GM20000 (cell line): Measurements from ENCODE around the gene ANAPC4.

ENCODE experiments used
- DNase-seq: peaks from one replicate; pipeline ENCODE4 v3.0.0; 2012; ENCODE audit warnings: low spot score
- TF ChIP-seq, protein P1 (sequence below): IDR thresholded peaks from 2 replicates; pipeline ENCODE4 v1.5.1; 2012; ENCODE audit warnings: mild to moderate bottlenecking, control low read depth; ENCODE audit errors: extremely low read depth, missing control alignments

Gene ANAPC4

DNA sequence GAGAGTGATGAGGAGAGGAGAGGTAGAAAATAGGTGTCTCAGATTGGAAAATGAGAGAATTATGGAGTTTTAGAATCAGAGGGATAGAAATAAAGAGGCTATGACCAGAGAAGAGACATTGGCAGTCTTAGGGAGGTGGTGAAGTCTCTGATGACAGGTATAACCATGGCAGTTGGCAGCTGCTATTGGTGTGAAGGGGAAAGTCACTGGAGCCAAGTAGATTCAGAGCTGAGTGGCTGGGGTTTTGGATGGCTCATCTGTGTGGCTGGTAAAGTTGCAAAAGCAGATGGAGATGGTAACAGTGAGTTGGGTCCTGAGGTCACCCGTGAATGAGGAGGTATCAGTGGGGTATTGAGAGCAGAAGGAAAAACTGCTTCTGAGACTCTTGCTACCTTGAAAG lies 46.5 kb downstream of the ANAPC4 start:
- TF ChIP-seq, protein P1, sequence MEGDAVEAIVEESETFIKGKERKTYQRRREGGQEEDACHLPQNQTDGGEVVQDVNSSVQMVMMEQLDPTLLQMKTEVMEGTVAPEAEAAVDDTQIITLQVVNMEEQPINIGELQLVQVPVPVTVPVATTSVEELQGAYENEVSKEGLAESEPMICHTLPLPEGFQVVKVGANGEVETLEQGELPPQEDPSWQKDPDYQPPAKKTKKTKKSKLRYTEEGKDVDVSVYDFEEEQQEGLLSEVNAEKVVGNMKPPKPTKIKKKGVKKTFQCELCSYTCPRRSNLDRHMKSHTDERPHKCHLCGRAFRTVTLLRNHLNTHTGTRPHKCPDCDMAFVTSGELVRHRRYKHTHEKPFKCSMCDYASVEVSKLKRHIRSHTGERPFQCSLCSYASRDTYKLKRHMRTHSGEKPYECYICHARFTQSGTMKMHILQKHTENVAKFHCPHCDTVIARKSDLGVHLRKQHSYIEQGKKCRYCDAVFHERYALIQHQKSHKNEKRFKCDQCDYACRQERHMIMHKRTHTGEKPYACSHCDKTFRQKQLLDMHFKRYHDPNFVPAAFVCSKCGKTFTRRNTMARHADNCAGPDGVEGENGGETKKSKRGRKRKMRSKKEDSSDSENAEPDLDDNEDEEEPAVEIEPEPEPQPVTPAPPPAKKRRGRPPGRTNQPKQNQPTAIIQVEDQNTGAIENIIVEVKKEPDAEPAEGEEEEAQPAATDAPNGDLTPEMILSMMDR = no peak
- DNase-seq = no peak

GRCh38 chr4:25424539-25425228 lies 47.6 kb downstream of the ANAPC4 start:
- DNase-seq = no peak
- TF ChIP-seq, protein P1 = no peak

- DNase-seq = no peak
- TF ChIP-seq, protein P1 = no peak
Observed at GRCh38 chr4:25425361-25425760, 48.3 kb downstream of the ANAPC4 start.

- no peak for DNase-seq
- TF ChIP-seq, protein P1 = no peak
Observed at GRCh38 chr4:25427871-25428270, 50.8 kb downstream of the ANAPC4 start.

DNA sequence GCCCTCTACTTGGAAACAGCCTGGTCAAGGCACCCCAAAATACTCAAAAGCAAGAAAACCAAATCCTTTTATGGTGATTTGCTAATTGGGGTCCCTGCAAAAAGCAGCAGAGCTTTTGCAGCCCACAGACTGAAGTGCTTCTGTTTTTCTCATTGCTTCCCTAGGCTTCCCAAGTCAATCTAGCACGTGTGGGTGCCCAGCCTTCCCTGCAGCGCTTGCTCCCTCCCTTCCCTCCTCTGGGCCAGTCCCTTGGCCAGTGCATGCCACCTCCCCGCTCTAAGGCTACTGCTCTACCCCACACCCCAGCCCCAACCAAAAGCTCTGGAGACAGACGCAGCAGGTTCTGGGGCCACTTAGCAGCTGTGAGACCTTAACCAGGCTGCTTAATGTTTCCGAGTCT lies 53.6 kb downstream of the ANAPC4 start:
- DNase-seq = no peak
- TF ChIP-seq, protein P1 = no peak

DNA sequence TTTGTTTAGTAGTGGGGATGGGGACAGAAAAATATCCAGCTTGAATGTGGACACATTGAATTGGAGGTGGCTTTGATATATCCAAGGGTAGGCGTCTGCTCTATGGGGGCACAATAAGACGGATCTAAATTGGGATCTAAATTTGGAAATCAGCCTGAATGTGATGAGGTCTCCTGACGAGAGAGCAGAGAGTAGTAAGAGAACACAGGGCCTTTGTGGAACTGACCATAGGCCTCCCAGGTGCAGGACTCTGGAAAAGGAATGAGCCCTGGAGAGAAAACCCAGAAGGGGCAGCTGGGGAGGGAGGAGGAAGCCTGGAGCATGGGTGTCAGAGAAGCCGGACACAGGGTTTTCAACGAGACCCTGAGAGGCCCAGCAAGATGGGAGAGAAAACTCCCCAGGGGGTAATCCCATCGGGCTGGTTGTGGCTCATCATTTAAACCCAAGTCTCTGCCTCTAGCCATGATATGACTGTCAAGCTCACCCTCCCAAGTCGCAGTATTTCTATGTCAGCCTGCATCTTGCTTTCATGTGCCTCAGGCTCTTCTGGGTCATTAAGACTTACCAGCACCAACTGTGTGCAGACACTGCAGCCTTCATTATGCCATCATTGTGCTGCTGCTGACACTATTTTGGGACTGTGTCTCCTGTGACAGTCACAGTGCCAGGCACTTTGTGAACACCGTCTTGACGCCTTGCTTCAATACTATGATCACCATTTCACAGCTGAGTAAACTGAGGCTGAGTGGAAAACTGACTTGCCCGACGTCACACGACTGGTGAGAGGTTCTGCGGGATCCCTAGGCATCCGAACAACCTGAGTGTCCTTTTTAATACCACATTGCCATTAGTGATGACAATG lies 57.1 kb downstream of the ANAPC4 start:
- no peak for DNase-seq
- TF ChIP-seq, protein P1 = no peak

DNA sequence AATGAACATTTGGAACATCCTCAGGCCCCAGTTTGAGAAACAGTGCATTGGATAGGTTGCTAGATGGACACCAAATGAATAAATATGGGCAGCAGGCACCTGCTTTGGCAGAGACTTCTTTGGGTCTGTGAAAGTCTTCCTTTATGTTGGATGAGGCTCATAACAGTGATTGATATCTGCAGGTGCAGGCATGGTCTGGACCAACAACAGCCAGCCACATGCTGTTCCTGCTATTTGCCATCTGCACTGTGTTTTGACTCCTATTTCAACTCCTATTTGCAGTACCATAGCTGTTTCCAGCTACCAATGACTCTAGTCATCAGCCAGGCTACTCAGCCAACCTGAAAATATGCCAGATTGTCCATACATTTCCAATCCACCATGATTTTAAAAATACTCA lies 60.9 kb downstream of the ANAPC4 start:
- DNase-seq = no peak
- TF ChIP-seq, protein P1 = no peak
